Activated naive CD4-positive, alpha-beta T cell treated with Interleukin-2 at 50 U/mL for 16 hours (primary cell): ENCODE measurements around the gene LYL1.

ENCODE experiments used
- DNase-seq: peaks from one replicate; pipeline ENCODE4 v3.0.0-alpha.2; 2020

The LYL1 gene

DNA sequence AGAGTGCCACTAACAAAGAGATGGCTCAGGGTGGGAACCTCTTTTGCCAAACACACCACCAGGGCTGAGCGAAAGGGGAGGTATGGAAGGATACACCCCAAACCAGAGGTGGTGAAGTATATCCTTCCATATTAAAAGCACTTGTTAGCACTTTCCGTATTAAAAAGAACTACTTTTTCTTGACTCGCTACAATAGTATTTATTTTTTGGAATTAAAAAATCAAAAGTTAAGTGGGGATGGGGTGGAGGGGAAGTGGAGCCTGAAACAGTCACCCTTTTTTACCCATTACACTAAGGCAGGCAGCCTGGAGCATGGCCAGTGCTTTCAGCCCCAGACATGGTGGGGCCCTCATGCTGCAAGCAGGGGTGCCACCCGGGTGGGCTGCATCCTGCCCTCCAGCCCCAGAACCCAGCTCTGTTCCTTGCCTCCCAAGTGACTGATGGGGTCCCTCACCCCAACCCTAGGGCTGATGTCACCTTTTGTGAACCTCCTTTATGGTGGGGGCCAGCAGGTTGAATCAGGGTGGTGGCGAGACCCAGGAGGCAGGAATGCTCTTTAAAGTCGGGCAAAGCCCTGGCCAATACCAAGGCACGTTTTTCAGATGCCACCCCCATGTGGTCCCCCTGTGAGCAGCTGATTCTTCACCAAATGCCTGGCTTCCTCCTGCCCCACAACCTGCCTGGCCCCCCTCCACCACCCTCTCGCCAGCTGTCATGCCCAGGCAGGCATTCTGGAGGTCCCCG lies 31.0 kb downstream of the LYL1 start:
- DNase-seq: no peak

GRCh38 chr19:13070425-13071140 lies 32.1 kb downstream of the LYL1 start:
- no peak for DNase-seq

- DNase-seq: no peak
Measured at GRCh38 chr19:13069415-13070359, 33.0 kb downstream of the LYL1 start.

GRCh38 chr19:13068085-13068846 lies 34.4 kb downstream of the LYL1 start:
- DNase-seq: no peak

DNA sequence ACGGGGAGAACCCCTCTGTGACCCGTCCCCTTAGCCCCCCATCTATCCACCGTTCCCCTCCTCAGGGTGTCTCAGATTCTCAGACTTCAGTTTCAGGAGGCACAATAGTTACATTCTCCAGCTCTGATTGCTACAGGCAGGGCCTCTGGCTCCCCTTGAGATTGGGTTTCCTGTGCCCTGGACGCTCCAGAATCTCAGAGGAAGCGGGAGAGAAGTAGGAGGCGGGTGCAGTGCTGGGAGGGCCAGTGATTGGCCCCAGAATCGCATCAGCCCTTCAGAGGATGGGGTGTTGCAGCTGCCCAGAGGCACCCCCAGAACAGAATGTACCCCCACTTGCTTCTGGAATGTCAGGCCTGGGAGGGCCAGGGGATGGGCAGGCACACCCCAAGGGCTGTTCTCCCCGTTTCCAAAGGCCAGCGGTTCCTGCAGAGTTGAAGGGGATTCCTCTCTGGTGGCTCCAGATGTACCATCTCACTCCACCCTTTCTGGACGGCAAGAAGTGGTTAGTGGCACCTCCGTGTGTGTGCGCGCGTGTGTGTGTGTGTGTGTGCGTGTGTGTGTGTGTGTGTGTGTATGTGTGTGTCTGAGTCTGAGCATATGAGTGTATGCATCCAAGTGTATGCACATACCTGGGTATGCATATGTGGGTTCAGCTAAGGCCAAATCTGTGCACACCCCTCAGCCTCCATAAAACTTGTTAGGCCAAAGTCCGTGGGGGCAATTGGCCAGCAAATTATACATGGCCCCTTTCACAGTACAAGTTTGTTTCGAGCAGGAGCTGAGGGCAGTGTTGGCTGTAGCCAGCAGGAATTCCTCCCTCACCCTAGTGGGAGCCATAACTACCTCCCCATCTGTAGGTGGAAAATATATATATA lies 35.5 kb downstream of the LYL1 start:
- DNase-seq: no peak

DNA sequence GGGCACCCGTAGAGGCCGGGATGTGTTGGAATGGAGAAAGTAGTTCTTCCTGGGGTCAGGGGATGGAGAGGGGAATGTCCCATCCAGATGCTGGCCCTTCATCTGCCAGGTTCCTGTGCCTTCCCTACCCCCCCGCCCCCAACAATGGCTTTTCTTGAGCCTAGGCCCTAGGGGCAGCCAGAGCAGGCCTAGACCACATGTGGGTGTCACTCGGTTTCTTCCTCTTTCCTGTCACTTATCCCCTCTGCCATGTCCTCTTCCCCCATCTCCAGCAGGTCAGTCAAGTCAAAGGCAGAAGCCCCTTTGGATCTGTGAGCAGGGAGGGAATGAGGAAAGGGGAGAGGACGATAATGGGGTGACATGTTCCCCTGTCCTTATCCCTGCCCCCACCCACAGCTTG lies 36.4 kb downstream of the LYL1 start:
- no peak for DNase-seq

- DNase-seq: no peak
Measured at GRCh38 chr19:13064092-13064489, 38.6 kb downstream of the LYL1 start.

DNA sequence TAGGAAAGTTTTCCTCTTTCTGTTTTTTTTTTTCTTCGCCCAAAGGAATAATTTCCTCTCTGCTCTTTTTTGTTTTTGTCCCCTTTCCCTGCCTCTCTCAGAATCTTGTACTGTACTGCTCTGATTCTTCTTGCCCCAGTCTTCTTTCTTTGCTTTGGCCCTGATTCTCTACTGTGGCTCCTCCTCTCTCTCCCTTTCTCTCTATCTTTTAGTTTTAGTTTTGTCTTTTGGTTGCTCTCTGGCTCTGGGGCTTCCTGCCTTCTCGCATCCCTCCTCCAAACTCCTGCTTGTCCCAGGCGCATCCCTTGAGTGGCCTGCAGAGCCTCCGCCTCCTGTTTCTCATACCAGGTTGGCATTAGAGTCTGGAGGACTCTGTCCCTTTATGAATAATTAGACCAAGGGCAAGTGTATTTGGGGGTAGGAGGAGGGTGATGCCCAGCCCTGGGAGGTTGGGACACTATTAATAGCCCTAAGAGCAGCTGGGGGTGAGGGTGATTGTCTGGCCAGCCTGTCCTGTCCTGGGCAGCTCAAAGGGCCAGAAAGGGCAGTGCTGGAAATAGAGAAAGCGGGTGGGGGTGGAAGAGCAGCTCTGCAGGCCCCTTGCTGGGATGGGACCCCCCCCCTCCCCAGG lies 39.1 kb downstream of the LYL1 start:
- DNase-seq: no peak

DNA sequence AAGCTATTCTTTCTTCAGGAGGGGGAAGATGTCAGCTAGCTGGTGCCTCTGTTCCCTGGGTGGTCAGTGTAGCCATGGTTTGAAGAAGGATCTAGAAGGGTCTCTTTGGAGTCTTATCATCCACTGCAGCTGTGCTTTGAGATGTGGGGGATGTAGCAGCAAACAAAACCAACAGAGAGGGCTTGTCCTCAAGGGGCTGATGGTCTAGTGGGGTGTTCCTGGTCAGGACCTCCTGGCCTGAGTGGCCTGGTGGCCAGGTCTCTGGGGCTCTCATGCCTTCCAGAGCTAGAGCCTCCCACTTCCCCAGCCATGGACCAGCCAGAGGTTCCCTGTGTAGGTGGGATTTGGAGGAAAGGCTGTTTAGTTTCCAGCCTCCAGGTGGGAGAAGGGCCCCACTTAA lies 40.3 kb downstream of the LYL1 start:
- no peak for DNase-seq

DNA sequence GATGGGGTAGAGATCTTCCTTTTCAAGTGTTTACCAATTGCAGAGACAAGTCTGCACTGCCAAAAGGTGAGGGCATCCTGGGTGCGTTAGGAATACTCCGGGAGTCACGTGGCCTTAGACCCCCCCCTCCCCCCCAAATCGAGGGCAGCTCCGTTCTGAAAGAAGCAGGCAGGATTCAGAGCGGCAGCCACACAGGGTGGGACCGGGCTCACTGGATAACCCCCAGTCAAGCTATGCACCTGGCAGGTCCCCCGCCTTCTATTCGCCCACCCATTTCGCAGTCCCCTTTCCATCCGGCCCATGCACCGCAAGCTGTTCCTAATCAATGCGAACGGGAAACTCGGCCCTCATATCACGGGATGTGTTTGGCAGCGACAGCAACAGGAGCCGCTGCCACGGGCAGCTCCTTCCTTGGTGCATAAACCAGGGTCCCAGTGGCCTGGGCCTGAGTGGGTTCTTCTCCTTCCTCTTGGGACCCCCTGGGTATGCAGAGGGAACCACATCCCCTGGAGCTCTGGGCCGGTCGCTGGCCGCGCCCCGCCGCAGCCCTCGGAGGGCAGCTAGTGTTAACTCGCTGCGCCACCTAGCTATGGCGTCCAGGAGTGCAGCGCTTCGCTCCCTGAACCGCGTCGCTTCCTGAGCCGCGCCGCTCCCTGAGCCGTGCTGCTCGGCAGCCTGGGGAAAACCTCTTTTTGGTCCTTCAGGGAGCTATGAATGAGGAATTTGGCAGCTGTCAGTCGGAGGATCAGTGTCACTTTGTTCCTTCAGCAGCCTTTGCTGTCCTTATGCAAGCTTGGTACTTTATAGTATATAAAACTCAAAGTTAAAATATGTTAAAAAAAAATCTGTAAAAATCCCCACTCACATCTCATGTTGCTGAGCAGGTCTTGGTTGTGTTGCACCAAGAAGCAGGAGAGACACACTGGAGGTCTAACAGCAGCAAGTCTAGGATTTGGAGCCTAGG lies 41.4 kb downstream of the LYL1 start:
- DNase-seq: peak; percentile 81

DNA sequence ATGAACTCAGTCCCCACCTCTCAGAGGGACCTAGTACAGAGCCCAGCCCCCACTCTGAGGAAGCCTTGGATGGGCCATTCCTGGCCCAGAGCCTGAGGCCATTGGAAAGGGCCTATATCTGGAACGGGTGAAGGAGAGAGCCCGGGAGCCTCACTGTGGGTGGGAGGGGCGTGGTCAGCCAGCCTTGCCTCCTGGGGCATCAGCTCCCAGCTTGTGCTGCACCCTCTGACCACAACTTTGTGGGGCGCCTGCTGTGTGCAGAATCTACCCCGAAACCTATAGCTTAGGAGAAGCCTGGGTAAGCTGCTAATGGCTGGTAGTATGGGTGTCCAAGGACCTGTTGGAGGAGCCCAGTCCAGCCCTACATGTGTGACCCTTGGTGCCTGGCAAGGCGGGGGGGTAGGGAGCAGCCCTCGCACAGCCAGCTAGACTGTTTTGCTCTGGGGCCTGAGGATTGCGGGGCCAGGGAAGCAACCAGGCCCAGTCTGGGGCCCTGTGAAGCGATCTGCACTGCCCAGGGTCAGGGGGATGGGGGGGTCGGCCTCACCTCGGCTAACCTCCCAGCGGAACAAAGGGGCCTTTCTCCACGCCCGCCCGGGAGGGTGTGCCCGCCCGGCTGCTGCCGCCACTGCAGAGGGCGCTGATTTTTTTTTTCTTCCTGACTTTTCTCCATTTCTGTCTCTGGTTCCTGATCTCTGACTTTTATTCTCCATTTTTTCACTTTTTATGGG lies 42.3 kb downstream of the LYL1 start:
- no peak for DNase-seq

GRCh38 chr19:13058951-13059660 lies 43.6 kb downstream of the LYL1 start:
- no peak for DNase-seq

GRCh38 chr19:13057744-13058143 lies 44.9 kb downstream of the LYL1 start:
- no peak for DNase-seq

DNA sequence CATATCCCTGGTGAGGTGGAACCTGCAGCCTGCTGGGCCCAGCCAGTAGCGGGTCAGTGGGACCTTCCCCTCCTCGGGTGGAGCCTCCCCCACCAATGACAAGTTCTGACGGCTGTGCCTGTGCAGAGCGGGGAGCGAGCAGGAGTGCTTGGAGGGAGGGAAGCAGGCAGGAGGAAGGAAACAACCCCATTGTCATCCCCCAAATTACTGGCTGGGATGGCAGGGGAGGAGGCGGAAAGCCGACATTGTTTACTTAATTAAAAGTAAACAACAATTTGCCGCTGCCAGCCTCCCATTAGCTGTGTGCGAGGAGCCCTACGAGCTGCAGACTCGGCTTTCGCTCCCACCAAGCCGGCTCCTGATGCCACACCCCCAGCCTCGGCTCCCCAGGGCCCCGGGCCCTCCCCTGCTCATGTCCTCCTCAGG lies 45.5 kb downstream of the LYL1 start:
- DNase-seq: no peak

- no peak for DNase-seq
Measured at GRCh38 chr19:13056052-13056660, 46.5 kb downstream of the LYL1 start.

- DNase-seq: no peak
Measured at GRCh38 chr19:13055213-13056051, 47.2 kb downstream of the LYL1 start.

DNA sequence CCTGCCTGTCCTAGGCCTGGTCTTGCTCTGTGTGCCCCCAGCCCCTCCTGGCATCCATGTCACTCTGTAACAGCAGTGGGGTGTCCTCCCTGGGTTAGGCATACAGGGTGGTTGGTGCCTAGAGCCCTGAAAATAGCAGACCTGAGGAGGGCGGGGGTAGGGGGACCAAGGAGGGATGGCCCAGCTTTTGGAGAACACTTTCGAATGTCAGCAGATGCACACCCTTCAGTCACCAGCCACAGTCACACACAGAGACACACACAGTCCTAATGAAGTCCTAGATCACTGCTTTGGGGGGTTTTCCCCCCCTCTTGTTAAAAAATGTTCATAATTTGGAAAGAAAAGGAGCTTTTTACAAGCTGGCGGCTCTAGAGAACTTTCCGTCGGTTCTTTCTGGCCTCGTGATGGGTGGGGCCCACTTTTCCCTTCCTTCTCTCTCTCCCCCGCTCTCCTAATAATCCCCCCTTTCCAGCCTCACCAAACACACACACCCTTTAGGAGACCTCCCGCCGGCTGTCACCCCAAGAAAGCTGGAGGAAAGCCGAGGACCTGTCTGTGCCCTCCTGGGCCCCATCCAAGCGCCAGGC lies 47.9 kb downstream of the LYL1 start:
- DNase-seq: no peak
